Measurements from ENCODE around the gene KDM2A. TPM values are rescaled to one million over a fixed set of nuclear protein-coding genes. Genes with fewer than 3 reads are reported as not detected.
"Not testable (repeated sequence)": the region's sequence is repeated elsewhere in the genome, so short reads cannot be mapped to it uniquely, and the experiment has no call there.

KDM2A gene
- total and polyA plus RNA-seq, 4 donors: 30.6 to 102 (median 63.2) TPM

GRCh38 chr11:67197606-67198005, 78.5 kb downstream of the KDM2A start:
- 84 to 87% methylated on average over 1 of the region's 1 CpG for WGBS, 2 donors
- peaks cover 11 to 21% (median 18%) of the 10 kb centered on the region in 4 donors for H3K36me3 ChIP-seq (ENCODE audit: control insufficient read depth in 4 of 4, insufficient read depth in 4 of 4, low read length in 4 of 4)
- no peaks in the 10 kb centered on the region for H3K27me3 ChIP-seq (ENCODE audit: control insufficient read depth in 3 of 3, insufficient read depth in 3 of 3, low read length in 2 of 3)
- TF ChIP-seq CTCF (IDR thresholded peaks at IDR 0.05; ENCODE audit: control extremely low read depth, extremely low read depth): no peak
- no peak overlapping the region for H3K4me3 ChIP-seq
- H3K4me1 ChIP-seq (ENCODE audit: control insufficient read depth in 5 of 5, insufficient read depth in 5 of 5, low read length in 5 of 5): no peaks in the 10 kb centered on the region
- ATAC-seq (ENCODE audit: insufficient read depth, low FRiP score): no peak
- no peak overlapping the region for H3K27ac ChIP-seq (ENCODE audit: low read depth in 1 of 2, low read length in 1 of 2)
- DNase-seq: no peak
- H3K9ac ChIP-seq (ENCODE audit: insufficient read depth in 1 of 2, low read length in 2 of 2): no peak overlapping the region
- no peaks in the 10 kb centered on the region for H3K9me3 ChIP-seq (ENCODE audit: control insufficient read depth in 4 of 4, insufficient read depth in 3 of 4, low read length in 3 of 4)

- not testable (repeated sequence) for H3K9me3 ChIP-seq (ENCODE audit: control insufficient read depth in 4 of 4, insufficient read depth in 3 of 4, low read length in 3 of 4); ATAC-seq (ENCODE audit: insufficient read depth, low FRiP score); H3K27me3 ChIP-seq (ENCODE audit: control insufficient read depth in 3 of 3, insufficient read depth in 3 of 3, low read length in 2 of 3); DNase-seq; H3K4me1 ChIP-seq (ENCODE audit: control insufficient read depth in 5 of 5, insufficient read depth in 5 of 5, low read length in 5 of 5); H3K9ac ChIP-seq (ENCODE audit: insufficient read depth in 1 of 2, low read length in 2 of 2); H3K27ac ChIP-seq (ENCODE audit: low read depth in 1 of 2, low read length in 1 of 2); H3K4me3 ChIP-seq
- 81 to 89% methylated on average over 3 of the region's 3 CpGs for WGBS, 2 donors
- peaks cover 9 to 20% (median 18%) of the 10 kb centered on the region in 4 donors for H3K36me3 ChIP-seq (ENCODE audit: control insufficient read depth in 4 of 4, insufficient read depth in 4 of 4, low read length in 4 of 4)
Measured at GRCh38 chr11:67198781-67199180, 79.7 kb downstream of the KDM2A start.

- no peak for ATAC-seq (ENCODE audit: insufficient read depth, low FRiP score)
- no peak overlapping the region for H3K9ac ChIP-seq (ENCODE audit: insufficient read depth in 1 of 2, low read length in 2 of 2)
- H3K27ac ChIP-seq (ENCODE audit: low read depth in 1 of 2, low read length in 1 of 2): no peak overlapping the region
- DNase-seq: no peak
- no peak for TF ChIP-seq CTCF (IDR thresholded peaks at IDR 0.05; ENCODE audit: control extremely low read depth, extremely low read depth)
- H3K36me3 ChIP-seq (ENCODE audit: control insufficient read depth in 4 of 4, insufficient read depth in 4 of 4, low read length in 4 of 4): peaks cover 9 to 15% (median 11%) of the 10 kb centered on the region in 4 donors
- no peak overlapping the region for H3K4me3 ChIP-seq
- no peaks in the 10 kb centered on the region for H3K4me1 ChIP-seq (ENCODE audit: control insufficient read depth in 5 of 5, insufficient read depth in 5 of 5, low read length in 5 of 5)
- H3K9me3 ChIP-seq (ENCODE audit: control insufficient read depth in 4 of 4, insufficient read depth in 3 of 4, low read length in 3 of 4): no peaks in the 10 kb centered on the region
- H3K27me3 ChIP-seq (ENCODE audit: control insufficient read depth in 3 of 3, insufficient read depth in 3 of 3, low read length in 2 of 3): no peaks in the 10 kb centered on the region
Measured at GRCh38 chr11:67199751-67200150, 80.7 kb downstream of the KDM2A start.

GRCh38 chr11:67202028-67202427, 83.0 kb downstream of the KDM2A start:
- ATAC-seq (ENCODE audit: insufficient read depth, low FRiP score) (no peak), DNase-seq (no peak)
- H3K27ac ChIP-seq (ENCODE audit: low read depth in 1 of 2, low read length in 1 of 2): no peak overlapping the region
- no peak overlapping the region for H3K9ac ChIP-seq (ENCODE audit: insufficient read depth in 1 of 2, low read length in 2 of 2)
- 87 to 95% methylated on average over 3 of the region's 3 CpGs for WGBS, 2 donors
- H3K4me3 ChIP-seq: no peak overlapping the region
- H3K4me1 ChIP-seq (ENCODE audit: control insufficient read depth in 5 of 5, insufficient read depth in 5 of 5, low read length in 5 of 5): no peaks in the 10 kb centered on the region
- peaks cover 6 to 18% (median 12%) of the 10 kb centered on the region in 4 donors for H3K36me3 ChIP-seq (ENCODE audit: control insufficient read depth in 4 of 4, insufficient read depth in 4 of 4, low read length in 4 of 4)
- no peaks in the 10 kb centered on the region for H3K27me3 ChIP-seq (ENCODE audit: control insufficient read depth in 3 of 3, insufficient read depth in 3 of 3, low read length in 2 of 3)
- H3K9me3 ChIP-seq (ENCODE audit: control insufficient read depth in 4 of 4, insufficient read depth in 3 of 4, low read length in 3 of 4): no peaks in the 10 kb centered on the region
- TF ChIP-seq CTCF (IDR thresholded peaks at IDR 0.05; ENCODE audit: control extremely low read depth, extremely low read depth): no peak
